ENCODE measurements around the gene KDM3B. TPM values are rescaled to one million over a fixed set of nuclear protein-coding genes. Genes with fewer than 3 reads are reported as not detected.

The KDM3B gene
- total RNA-seq, 2 donors from 2014 or later = 62.3 to 77.5 TPM

GRCh38 chr5:138435943-138436342, 83.5 kb downstream of the KDM3B start:
- no peak overlapping the region for H3K4me3 ChIP-seq
- H3K9me3 ChIP-seq = no peaks in the 10 kb centered on the region
- no peaks in the 10 kb centered on the region for H3K4me1 ChIP-seq
- H3K36me3 ChIP-seq = peaks cover 14% of the 10 kb centered on the region
- intact Hi-C loops (cut with DNase I) = no loop called here
- no peak overlapping the region for H3K9ac ChIP-seq (ENCODE audit: low read depth in 2 of 2, low read length in 2 of 2)
- no peak overlapping the region for H3K27ac ChIP-seq
- no peaks in the 10 kb centered on the region for H3K27me3 ChIP-seq
- no peak for TF ChIP-seq CTCF (IDR thresholded peaks at IDR 0.05)
- no peak for DNase-seq

GRCh38 chr5:138438003-138438723, 85.7 kb downstream of the KDM3B start:
- peak overlapping the region; percentile 27 for H3K4me3 ChIP-seq
- H3K9me3 ChIP-seq = no peaks in the 10 kb centered on the region
- peak overlapping the region in 1 of 2 donors; percentile 43 for H3K9ac ChIP-seq (ENCODE audit: low read depth in 2 of 2, low read length in 2 of 2)
- intact Hi-C loops (cut with DNase I) = no loop called here
- no peaks in the 10 kb centered on the region for H3K36me3 ChIP-seq
- TF ChIP-seq CTCF (IDR thresholded peaks at IDR 0.05) = no peak
- no peaks in the 10 kb centered on the region for H3K4me1 ChIP-seq
- H3K27me3 ChIP-seq = no peaks in the 10 kb centered on the region
- H3K27ac ChIP-seq = no peak overlapping the region
- no peak for DNase-seq

GRCh38 chr5:138438724-138439476, 86.4 kb downstream of the KDM3B start, which contains the start of gene REEP2:
Gene REEP2 (plus strand): TSS chr5:138439057. CDS start chr5:138439209, 152 bp downstream.
- no peaks in the 10 kb centered on the region for H3K4me1 ChIP-seq
- peak within 1 kb of the TSS in 1 of 2 donors; percentile 43 for H3K9ac ChIP-seq (ENCODE audit: low read depth in 2 of 2, low read length in 2 of 2)
- no peaks in the 10 kb centered on the region for H3K9me3 ChIP-seq
- H3K4me3 ChIP-seq = peak within 1 kb of the TSS; percentile 27
- H3K27ac ChIP-seq = no peak within 1 kb of the TSS
- DNase-seq = no peak
- intact Hi-C loops (cut with DNase I) = no loop called here
- no peak for TF ChIP-seq CTCF (IDR thresholded peaks at IDR 0.05)
- no peaks in the 10 kb centered on the region for H3K36me3 ChIP-seq
- H3K27me3 ChIP-seq = no peaks in the 10 kb centered on the region

- Histone ChIP-seq H3K4me3 (peak overlapping the region; percentile 27), H3K27me3 (no peaks in the 10 kb centered on the region), H3K4me1 (no peaks in the 10 kb centered on the region), H3K9me3 (no peaks in the 10 kb centered on the region), H3K9ac (ENCODE audit: low read depth in 2 of 2, low read length in 2 of 2) (peak overlapping the region in 1 of 2 donors; percentile 43), H3K36me3 (no peaks in the 10 kb centered on the region), H3K27ac (no peak overlapping the region)
- no peak for TF ChIP-seq CTCF (IDR thresholded peaks at IDR 0.05)
- intact Hi-C loops (cut with DNase I) = no loop called here
- DNase-seq = no peak
Measured at GRCh38 chr5:138439477-138440158, 87.1 kb downstream of the KDM3B start.

Measured in colonic mucosa (tissue), 4 donors.